CD14-positive monocyte (primary cell): ENCODE data around the gene SHMT2. TPM values are rescaled to one million over a fixed set of nuclear protein-coding genes. Genes with fewer than 3 reads are reported as not detected.
A peak's percentile ranks its signal among the peaks of the same experiment; 100 is the strongest.

ENCODE experiments used
- DNase-seq, 3 donors: peaks; one replicate each; pipeline ENCODE4 v3.0.0-alpha.2; 2011 to 2022
- H2AFZ ChIP-seq: 2 replicates; pipeline ENCODE4 v1.6.0; 2012; ENCODE audit warnings: mild to moderate bottlenecking, low read depth, low read length, inconsistent platforms; ENCODE audit not compliant: insufficient read depth, poor library complexity, severe bottlenecking
- H3K27ac ChIP-seq, 2 donors: 1 replicate in 1 of 2; 2 replicates in 1 of 2; pipeline ENCODE4 v1.5.1; 2012 to 2013; ENCODE audit warnings: low read length in 2 of 2, control low read depth in 1 of 2, inconsistent platforms in 1 of 2, low read depth in 1 of 2, mild to moderate bottlenecking in 1 of 2
- H3K27me3 ChIP-seq, 2 donors: one replicate each; pipeline versions ENCODE4 v1.6.0 to v1.6.1; 2011 to 2013; ENCODE audit warnings: low read length in 2 of 2; ENCODE audit not compliant: control insufficient read depth in 2 of 2, insufficient read depth in 2 of 2
- H3K36me3 ChIP-seq, 2 donors: replicated peaks in 1 of 2; 1 replicate in 1 of 2; 2 replicates in 1 of 2; pipeline versions ENCODE4 v1.5.1 to v1.6.1; 2012 to 2013; ENCODE audit warnings: low read length in 2 of 2, control low read depth in 1 of 2, inconsistent platforms in 1 of 2, mild to moderate bottlenecking in 1 of 2; ENCODE audit not compliant: insufficient read depth in 2 of 2, control insufficient read depth in 1 of 2
- H3K4me1 ChIP-seq, 2 donors: 1 replicate in 1 of 2; 2 replicates in 1 of 2; pipeline versions ENCODE4 v1.5.1 to v1.6.1; 2012 to 2013; ENCODE audit warnings: low read length in 2 of 2, control low read depth in 1 of 2, inconsistent platforms in 1 of 2, mild to moderate bottlenecking in 1 of 2, moderate library complexity in 1 of 2; ENCODE audit not compliant: insufficient read depth in 2 of 2, control insufficient read depth in 1 of 2
- H3K4me2 ChIP-seq: replicated peaks from 2 replicates; pipeline ENCODE3; 2012; ENCODE audit warnings: low read length, moderate library complexity, mild to moderate bottlenecking; ENCODE audit not compliant: poor library complexity, severe bottlenecking; ENCODE audit errors: extremely low read depth
- H3K4me3 ChIP-seq, 3 experiments: fragments of 200-600 bp in 1 of 3; sonication (generic) in 1 of 3; replicated peaks in 1 of 3; 1 replicate in 2 of 3; 2 replicates in 1 of 3; pipeline ENCODE4 v1.5.1; 2011 to 2013; ENCODE audit warnings: low read length in 3 of 3, mild to moderate bottlenecking in 3 of 3, control low read depth in 2 of 3, low read depth in 2 of 3, inconsistent platforms in 1 of 3, moderate library complexity in 1 of 3
- H3K79me2 ChIP-seq: 2 replicates; pipeline ENCODE4 v1.6.0; 2012; ENCODE audit warnings: mild to moderate bottlenecking, control low read depth, inconsistent platforms, low read length, moderate library complexity; ENCODE audit not compliant: insufficient read depth
- H3K9ac ChIP-seq: 2 replicates; pipeline ENCODE4 v1.6.0; 2017; ENCODE audit warnings: low read length, mild to moderate bottlenecking; ENCODE audit not compliant: insufficient read depth, poor library complexity, severe bottlenecking
- H3K9me3 ChIP-seq, 2 donors: replicated peaks in 1 of 2; 1 replicate in 1 of 2; 2 replicates in 1 of 2; pipeline versions ENCODE4 v1.5.1 to v1.6.1; 2012 to 2013; ENCODE audit warnings: low read length in 2 of 2, control low read depth in 1 of 2; ENCODE audit not compliant: control insufficient read depth in 1 of 2, insufficient read depth in 1 of 2
- H4K20me1 ChIP-seq: 2 replicates; pipeline ENCODE4 v1.6.0; 2012; ENCODE audit warnings: mild to moderate bottlenecking, low read length, control low read depth, moderate library complexity; ENCODE audit not compliant: insufficient read depth
- H3K27ac Mint-ChIP-seq, 7 donors: one replicate each; pipeline ENCODE4 v1.8.0; 2020; ENCODE audit warnings: mild to moderate bottlenecking in 7 of 7, mixed read lengths in 7 of 7, moderate library complexity in 6 of 7, inconsistent platforms in 2 of 7
- H3K27me3 Mint-ChIP-seq, 3 donors: one replicate each; pipeline ENCODE4 v1.8.0; 2021 to 2022; ENCODE audit warnings: low read depth in 3 of 3, mild to moderate bottlenecking in 3 of 3, mixed read lengths in 3 of 3, moderate library complexity in 3 of 3, inconsistent platforms in 1 of 3
- H3K36me3 Mint-ChIP-seq, 2 donors: one replicate each; pipeline ENCODE4 v1.8.0; 2020; ENCODE audit warnings: mixed read lengths in 2 of 2, inconsistent platforms in 1 of 2, mild to moderate bottlenecking in 1 of 2
- H3K4me1 Mint-ChIP-seq: one replicate; pipeline ENCODE4 v1.8.0; 2020; ENCODE audit warnings: mild to moderate bottlenecking, mixed read lengths
- H3K4me3 Mint-ChIP-seq, 2 donors: one replicate each; pipeline ENCODE4 v1.8.0; 2020; ENCODE audit warnings: mild to moderate bottlenecking in 2 of 2, mixed read lengths in 2 of 2, moderate library complexity in 1 of 2
- H3K9me3 Mint-ChIP-seq, 7 donors: one replicate each; pipeline ENCODE4 v1.8.0; 2020 to 2022; ENCODE audit warnings: mixed read lengths in 7 of 7, mild to moderate bottlenecking in 6 of 7, moderate library complexity in 6 of 7, inconsistent platforms in 2 of 7
- CTCF ChIP-seq: fragments of 200-600 bp; IDR thresholded peaks from one replicate; pipeline ENCODE4 v1.8.0; 2022; ENCODE audit warnings: antibody characterized with exemption, mild to moderate bottlenecking
- WGBS: methylation state at CpG from one replicate; pipeline ENCODE4 v1.1.5; 2013; ENCODE audit warnings: missing lambda C conversion rate; ENCODE audit not compliant: insufficient coverage; 5-methylcytosine and 5-hydroxymethylcytosine counted together
- intact Hi-C, 2 donors: fragments of 100-400 bp; cut with micrococcal nuclease; formaldehyde crosslinking; loops; one replicate each; pipeline versions ENCODE4 v1.15.0 to v1.15.1; 2023
- polyA plus RNA-seq, 3 donors: library from polyadenylated mRNA; depleted of rRNA in 1 of 3; unstranded in 2 of 3; stranded (reverse) in 1 of 3; fragments of 300-500 nt in 2 of 3; fragments of >200 nt in 1 of 3; fragmentation: Illumina TruSeq in 2 of 3; gene quantifications; 1 replicate in 2 of 3; 2 replicates in 1 of 3; pipeline ENCODE4 v1.2.3, GENCODE V29; 2012 to 2021

The SHMT2 gene
- polyA plus RNA-seq, 3 donors = 36.8 to 52.0 (median 39.8) TPM

- Histone ChIP-seq H4K20me1 (no peaks in the 10 kb centered on the region), H3K79me2 (no peaks in the 10 kb centered on the region), H2AFZ (no peak overlapping the region), H3K9ac (no peak overlapping the region), H3K4me3 (no peak overlapping the region), H3K36me3 (peaks cover 64 to 86% of the 10 kb centered on the region in 2 donors), H3K27ac (no peak overlapping the region), H3K9me3 (no peaks in the 10 kb centered on the region), H3K27me3 (no peaks in the 10 kb centered on the region), H3K4me2 (no peak overlapping the region), H3K4me1 (no peaks in the 10 kb centered on the region)
- WGBS = no CpG with 5 or more reads among the region's 2 CpGs
- intact Hi-C loops = loop anchor here (5.0 kb wide), 1 partner anchor 191 kb away; no protein-coding TSS in a partner anchor
- Mint-ChIP-seq H3K9me3 (peaks cover 0 to 2% (median 0%) of the 10 kb centered on the region in 7 donors), H3K4me1 (peaks cover 2% of the 10 kb centered on the region), H3K27me3 (no peaks in the 10 kb centered on the region), H3K4me3 (no peak overlapping the region), H3K36me3 (peaks cover 74 to 91% of the 10 kb centered on the region in 2 donors), H3K27ac (peak overlapping the region in 1 of 7 donors; percentile 26)
- no peak for DNase-seq
- no peak for TF ChIP-seq CTCF
These were observed 31.9 kb downstream of the SHMT2 start for GRCh38 chr12:57261428-57261865.

- Histone ChIP-seq H3K9me3 (no peaks in the 10 kb centered on the region), H3K9ac (no peak overlapping the region), H3K27ac (no peak overlapping the region), H3K36me3 (peaks cover 63 to 86% of the 10 kb centered on the region in 2 donors), H3K4me3 (no peak overlapping the region), H4K20me1 (no peaks in the 10 kb centered on the region), H3K4me2 (no peak overlapping the region), H3K79me2 (no peaks in the 10 kb centered on the region), H3K4me1 (no peaks in the 10 kb centered on the region), H2AFZ (no peak overlapping the region), H3K27me3 (no peaks in the 10 kb centered on the region)
- no peak for DNase-seq
- intact Hi-C loops = loop anchor here (5.0 kb wide), 1 partner anchor 190 kb away; no protein-coding TSS in a partner anchor
- Mint-ChIP-seq H3K4me3 (no peak overlapping the region), H3K9me3 (peaks cover 0 to 2% (median 0%) of the 10 kb centered on the region in 7 donors), H3K36me3 (peaks cover 76 to 91% of the 10 kb centered on the region in 2 donors), H3K27me3 (no peaks in the 10 kb centered on the region), H3K27ac (no peak overlapping the region), H3K4me1 (peaks cover 2% of the 10 kb centered on the region)
- TF ChIP-seq CTCF = no peak
- no CpG with 5 or more reads among the region's 3 CpGs for WGBS
These were observed 32.8 kb downstream of the SHMT2 start for GRCh38 chr12:57262126-57262822.
